Neuron (in vitro differentiated cells): ENCODE results near the gene HCRT.
"Not testable (repeated sequence)": the region's sequence is repeated elsewhere in the genome, so short reads cannot be mapped to it uniquely, and the experiment has no call there.

Experiments used
- H2AFZ ChIP-seq: one replicate; pipeline ENCODE4 v1.6.1; 2013; ENCODE audit warnings: low read depth, mild to moderate bottlenecking, inconsistent platforms, low read length, moderate library complexity
- H3K27me3 ChIP-seq: one replicate; pipeline ENCODE4 v1.6.1; 2013; ENCODE audit warnings: low read length; ENCODE audit not compliant: insufficient read depth
- H3K36me3 ChIP-seq: one replicate; pipeline ENCODE4 v1.6.1; 2013; ENCODE audit warnings: low read length; ENCODE audit not compliant: insufficient read depth
- H3K4me1 ChIP-seq: one replicate; pipeline ENCODE4 v1.6.1; 2013; ENCODE audit warnings: low read length; ENCODE audit not compliant: insufficient read depth
- H3K4me3 ChIP-seq: 2 replicates; pipeline ENCODE4 v1.5.1; 2013; ENCODE audit warnings: mild to moderate bottlenecking, low read length, moderate library complexity
- H3K9me3 ChIP-seq: one replicate; pipeline ENCODE4 v1.6.1; 2013; ENCODE audit warnings: low read length

The HCRT gene

GRCh38 chr17:42184713-42185620 lies at the start of gene HCRT:
Gene HCRT (minus strand): TSS chr17:42185452. CDS start chr17:42185365, 87 bp downstream.
- no peaks in the 10 kb centered on the region for H3K36me3 ChIP-seq
- H3K4me3 ChIP-seq: peak within 1 kb of the TSS; percentile 28
- no peaks in the 10 kb centered on the region for H3K9me3 ChIP-seq
- H3K4me1 ChIP-seq: peaks cover 39% of the 10 kb centered on the region
- peak within 1 kb of the TSS; percentile 86 for H2AFZ ChIP-seq
- peaks cover 20% of the 10 kb centered on the region for H3K27me3 ChIP-seq

DNA sequence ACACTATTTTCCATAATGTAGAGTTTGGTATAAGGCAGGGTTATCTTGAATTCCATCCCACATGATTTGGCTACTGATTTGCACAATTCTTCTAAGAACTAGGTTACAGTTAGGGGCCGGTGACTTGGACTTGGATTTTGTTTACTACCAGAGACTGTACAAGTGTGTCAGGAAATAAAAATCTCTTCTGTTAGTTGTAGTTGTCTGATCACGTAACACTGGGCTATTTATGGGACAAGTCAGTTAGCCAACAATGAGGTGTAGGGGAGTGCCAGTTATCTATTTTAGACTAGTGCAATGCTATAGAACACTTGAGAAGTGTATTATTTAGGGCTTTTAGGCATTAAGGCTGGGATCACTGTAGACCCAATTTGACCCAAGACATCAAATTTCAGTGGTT lies 48.7 kb upstream of the HCRT start:
- H3K9me3 ChIP-seq: no peaks in the 10 kb centered on the region
- no peaks in the 10 kb centered on the region for H3K4me1 ChIP-seq
- H3K36me3 ChIP-seq: peaks cover 9% of the 10 kb centered on the region
- no peak overlapping the region for H3K4me3 ChIP-seq
- no peak overlapping the region for H2AFZ ChIP-seq
- no peaks in the 10 kb centered on the region for H3K27me3 ChIP-seq

GRCh38 chr17:42233156-42233555 lies 47.9 kb upstream of the HCRT start:
- Histone ChIP-seq H3K36me3 (peaks cover 13% of the 10 kb centered on the region), H3K4me3 (no peak overlapping the region), H3K27me3 (no peaks in the 10 kb centered on the region), H3K4me1 (no peaks in the 10 kb centered on the region), H3K9me3 (no peaks in the 10 kb centered on the region), H2AFZ (no peak overlapping the region)

DNA sequence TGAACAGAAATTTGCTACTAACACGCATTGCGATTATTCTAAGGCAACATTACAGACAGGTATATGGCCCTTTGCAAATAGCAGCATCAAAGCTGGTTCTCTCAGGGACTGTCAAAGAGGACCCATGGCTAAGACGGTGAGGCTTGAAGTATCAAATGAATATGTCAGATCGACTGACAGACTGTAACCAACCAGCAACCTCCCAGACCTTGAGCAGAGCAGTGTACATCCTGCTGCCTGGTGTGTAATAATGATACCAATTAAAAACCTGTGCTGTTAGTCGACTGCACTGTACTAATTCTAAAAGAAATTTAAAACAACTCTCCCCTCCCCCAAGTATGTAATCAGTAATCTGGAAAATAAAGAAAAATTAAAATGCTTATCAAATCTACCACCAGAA lies 45.0 kb upstream of the HCRT start:
- no peaks in the 10 kb centered on the region for H3K9me3 ChIP-seq
- H2AFZ ChIP-seq: no peak overlapping the region
- H3K4me1 ChIP-seq: no peaks in the 10 kb centered on the region
- no peaks in the 10 kb centered on the region for H3K27me3 ChIP-seq
- peaks cover 26% of the 10 kb centered on the region for H3K36me3 ChIP-seq
- no peak overlapping the region for H3K4me3 ChIP-seq

- H3K27me3 ChIP-seq: no peaks in the 10 kb centered on the region
- H3K4me1 ChIP-seq: no peaks in the 10 kb centered on the region
- no peaks in the 10 kb centered on the region for H3K9me3 ChIP-seq
- peaks cover 44% of the 10 kb centered on the region for H3K36me3 ChIP-seq
- no peak overlapping the region for H3K4me3 ChIP-seq
- no peak overlapping the region for H2AFZ ChIP-seq
These were observed 42.8 kb upstream of the HCRT start for GRCh38 chr17:42227849-42228700.

DNA sequence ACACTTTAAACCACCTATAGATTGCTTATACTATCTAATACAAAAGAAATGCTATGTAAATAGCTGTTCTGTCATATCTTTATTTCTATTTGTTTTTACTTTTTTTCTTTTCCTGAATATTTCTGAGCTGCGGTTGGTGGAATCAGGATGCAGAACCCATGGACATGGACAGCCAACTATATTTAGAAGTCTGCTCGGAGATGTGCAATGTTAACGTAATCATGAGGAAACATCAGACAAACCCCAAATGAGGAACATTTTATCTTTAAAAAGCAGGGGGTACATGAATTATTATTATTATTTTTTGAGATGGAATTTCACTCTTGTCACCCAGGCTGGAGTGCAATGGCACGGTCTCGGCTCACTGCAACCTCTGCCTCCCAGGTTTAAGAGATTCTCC lies 40.4 kb upstream of the HCRT start:
- no peaks in the 10 kb centered on the region for H3K9me3 ChIP-seq

DNA sequence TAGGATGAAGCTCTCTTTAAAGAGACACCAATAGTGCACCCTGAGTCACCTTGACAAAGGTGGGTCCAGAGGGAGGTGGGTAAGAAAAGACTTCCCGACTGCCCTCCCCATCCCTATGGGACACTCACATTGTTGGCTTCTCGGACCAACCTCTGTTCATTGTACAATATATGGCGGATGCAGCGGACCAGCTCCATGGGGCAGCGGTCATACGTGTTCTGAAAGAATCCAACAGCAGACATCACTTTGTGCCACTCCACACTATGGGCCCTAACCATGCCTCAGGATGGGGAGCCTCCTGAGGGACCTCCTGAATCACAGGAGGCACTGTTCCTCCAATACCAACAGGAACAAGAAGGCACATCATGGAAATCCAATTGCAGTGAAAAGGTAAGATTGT lies 39.4 kb upstream of the HCRT start:
- no peaks in the 10 kb centered on the region for H3K27me3 ChIP-seq
- no peaks in the 10 kb centered on the region for H3K9me3 ChIP-seq
- peaks cover 46% of the 10 kb centered on the region for H3K36me3 ChIP-seq
- H2AFZ ChIP-seq: no peak overlapping the region
- no peak overlapping the region for H3K4me3 ChIP-seq
- no peaks in the 10 kb centered on the region for H3K4me1 ChIP-seq

More for the DNA sequence above, 40.4 kb upstream of the HCRT start:
- Histone ChIP-seq H3K27me3 (no peaks in the 10 kb centered on the region), H3K36me3 (peaks cover 49% of the 10 kb centered on the region), H3K4me1 (no peaks in the 10 kb centered on the region), H3K4me3 (no peak overlapping the region), H2AFZ (no peak overlapping the region)

- Histone ChIP-seq H3K27me3 (no peaks in the 10 kb centered on the region), H3K9me3 (no peaks in the 10 kb centered on the region), H2AFZ (no peak overlapping the region), H3K4me3 (no peak overlapping the region), H3K4me1 (no peaks in the 10 kb centered on the region), H3K36me3 (peaks cover 46% of the 10 kb centered on the region)
These were observed 36.9 kb upstream of the HCRT start for GRCh38 chr17:42221886-42222745.

DNA sequence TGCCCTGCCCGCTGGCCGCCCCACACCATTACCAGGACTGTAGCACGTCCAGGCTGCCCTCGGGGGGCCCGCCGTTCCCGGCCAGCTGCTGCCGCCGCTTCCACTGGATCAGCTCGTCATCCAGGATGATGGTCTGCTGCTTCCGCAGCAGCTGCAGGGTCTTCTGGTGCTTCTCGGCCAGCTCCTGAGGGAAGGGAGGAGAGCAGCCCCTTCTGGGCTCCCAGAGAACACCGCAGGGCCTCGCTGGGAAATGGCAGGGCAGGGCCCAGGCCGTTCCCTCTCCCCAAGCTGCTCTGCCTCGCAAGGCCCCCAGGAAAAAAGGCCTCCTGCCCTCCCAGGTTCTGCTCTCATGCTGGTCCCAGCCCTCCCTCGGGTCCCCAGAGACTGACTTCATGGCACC lies 34.0 kb upstream of the HCRT start:
- H3K4me1 ChIP-seq, H3K9me3 ChIP-seq, H3K4me3 ChIP-seq, H3K27me3 ChIP-seq, H2AFZ ChIP-seq: not testable (repeated sequence)
- peaks cover 61% of the 10 kb centered on the region for H3K36me3 ChIP-seq

DNA sequence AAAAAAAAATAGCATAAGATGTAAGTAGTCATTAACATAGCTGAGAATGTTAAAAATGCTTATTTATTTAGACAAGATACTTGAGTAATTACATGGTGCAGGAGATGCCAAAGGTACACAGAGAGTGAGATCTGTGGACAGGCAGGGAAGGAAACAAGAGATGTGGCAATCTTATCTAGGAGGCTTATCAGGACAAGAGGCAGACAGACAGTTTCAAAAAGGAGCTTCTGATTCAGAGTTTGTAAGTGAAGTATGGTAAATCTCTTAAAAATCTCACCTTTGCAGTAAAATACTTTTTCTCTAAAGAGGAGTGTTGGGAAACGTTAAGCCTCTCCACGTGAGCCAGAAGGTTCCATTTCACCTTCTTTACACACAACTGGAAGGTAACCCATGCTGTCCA lies 28.9 kb upstream of the HCRT start:
- H3K27me3 ChIP-seq: no peaks in the 10 kb centered on the region
- H3K9me3 ChIP-seq: no peaks in the 10 kb centered on the region
- no peak overlapping the region for H3K4me3 ChIP-seq
- H3K36me3 ChIP-seq: peaks cover 75% of the 10 kb centered on the region
- no peak overlapping the region for H2AFZ ChIP-seq
- H3K4me1 ChIP-seq: no peaks in the 10 kb centered on the region

GRCh38 chr17:42212382-42212781 lies 27.1 kb upstream of the HCRT start:
- Histone ChIP-seq H3K4me1 (no peaks in the 10 kb centered on the region), H3K9me3 (no peaks in the 10 kb centered on the region), H3K4me3 (no peak overlapping the region), H2AFZ (no peak overlapping the region), H3K27me3 (no peaks in the 10 kb centered on the region), H3K36me3 (peaks cover 75% of the 10 kb centered on the region)

- not testable (repeated sequence) for H3K27me3 ChIP-seq, H3K4me3 ChIP-seq, H3K4me1 ChIP-seq, H2AFZ ChIP-seq, H3K9me3 ChIP-seq
- peaks cover 75% of the 10 kb centered on the region for H3K36me3 ChIP-seq
These were observed 26.7 kb upstream of the HCRT start for GRCh38 chr17:42211921-42212341.
